ENCODE data around the gene ARL13A. TPM values are rescaled to one million over a fixed set of nuclear protein-coding genes. Genes with fewer than 3 reads are reported as not detected.

ARL13A gene
- total RNA-seq, 2 donors from 2014 or later, result not detected

DNA sequence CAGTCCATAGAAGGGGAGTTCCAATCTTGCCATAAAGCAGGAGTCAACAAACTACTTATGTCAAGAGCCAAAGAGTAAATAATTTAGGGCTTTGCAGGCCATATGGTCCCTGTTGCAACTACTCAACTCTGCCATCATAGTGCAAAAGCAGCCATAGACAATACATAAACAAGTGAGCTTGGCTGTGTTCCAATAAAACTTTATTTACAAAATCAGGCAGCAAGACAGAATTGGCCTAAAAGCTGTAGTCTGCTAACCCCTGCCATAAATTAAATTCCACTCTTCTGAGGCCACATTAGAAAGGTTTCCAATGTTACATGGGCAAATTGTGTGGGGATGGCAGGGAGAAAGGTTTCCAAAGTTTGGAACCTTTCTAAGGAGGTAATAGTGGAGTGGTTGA, 67.7 kb downstream of the ARL13A start:
- no peaks in the 10 kb centered on the region for H3K4me1 ChIP-seq (ENCODE audit: control insufficient read depth in 1 of 2, low read depth in 2 of 2)
- TF ChIP-seq, protein P1, sequence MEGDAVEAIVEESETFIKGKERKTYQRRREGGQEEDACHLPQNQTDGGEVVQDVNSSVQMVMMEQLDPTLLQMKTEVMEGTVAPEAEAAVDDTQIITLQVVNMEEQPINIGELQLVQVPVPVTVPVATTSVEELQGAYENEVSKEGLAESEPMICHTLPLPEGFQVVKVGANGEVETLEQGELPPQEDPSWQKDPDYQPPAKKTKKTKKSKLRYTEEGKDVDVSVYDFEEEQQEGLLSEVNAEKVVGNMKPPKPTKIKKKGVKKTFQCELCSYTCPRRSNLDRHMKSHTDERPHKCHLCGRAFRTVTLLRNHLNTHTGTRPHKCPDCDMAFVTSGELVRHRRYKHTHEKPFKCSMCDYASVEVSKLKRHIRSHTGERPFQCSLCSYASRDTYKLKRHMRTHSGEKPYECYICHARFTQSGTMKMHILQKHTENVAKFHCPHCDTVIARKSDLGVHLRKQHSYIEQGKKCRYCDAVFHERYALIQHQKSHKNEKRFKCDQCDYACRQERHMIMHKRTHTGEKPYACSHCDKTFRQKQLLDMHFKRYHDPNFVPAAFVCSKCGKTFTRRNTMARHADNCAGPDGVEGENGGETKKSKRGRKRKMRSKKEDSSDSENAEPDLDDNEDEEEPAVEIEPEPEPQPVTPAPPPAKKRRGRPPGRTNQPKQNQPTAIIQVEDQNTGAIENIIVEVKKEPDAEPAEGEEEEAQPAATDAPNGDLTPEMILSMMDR (IDR thresholded peaks at IDR 0.05), result no peak
- no peak for ATAC-seq (ENCODE audit: insufficient number of reproducible peaks, low FRiP score, low read depth)

DNA sequence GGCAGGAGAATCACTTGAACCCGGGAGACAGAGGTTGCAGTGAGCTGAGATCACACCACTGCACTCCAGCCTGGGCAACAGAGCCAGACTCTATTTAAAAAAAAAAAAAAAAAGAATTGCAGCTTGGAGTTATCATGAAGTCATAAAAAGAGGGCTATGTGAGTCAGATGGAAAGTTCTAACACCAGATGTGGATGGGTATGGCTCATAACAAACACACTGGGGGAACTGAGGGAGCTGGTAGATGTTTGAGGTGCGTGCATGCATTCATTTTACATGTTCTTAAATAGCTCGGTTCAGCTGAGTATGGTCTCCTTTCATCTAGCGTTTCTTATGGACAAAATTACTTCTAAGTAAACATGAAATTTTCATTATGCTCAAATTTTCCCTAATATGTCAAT, 70.7 kb downstream of the ARL13A start:
- no peak for ATAC-seq (ENCODE audit: insufficient number of reproducible peaks, low FRiP score, low read depth)
- Histone ChIP-seq H3K36me3 (peaks cover 2% of the 10 kb centered on the region), H3K27ac (no peak overlapping the region), H3K4me3 (no peak overlapping the region), H3K27me3 (replicated peaks; ENCODE audit: insufficient read depth) (no peaks in the 10 kb centered on the region), H3K9me3 (no peaks in the 10 kb centered on the region), H3K4me1 (ENCODE audit: control insufficient read depth in 1 of 2, low read depth in 2 of 2) (no peaks in the 10 kb centered on the region)
- no peak for DNase-seq (ENCODE audit: low spot score)
- TF ChIP-seq, protein P1 (IDR thresholded peaks at IDR 0.05), result no peak

More for the DNA sequence above, 67.7 kb downstream of the ARL13A start:
- H3K27ac ChIP-seq, result no peak overlapping the region
- no peak for DNase-seq (ENCODE audit: low spot score)
- no peak overlapping the region for H3K4me3 ChIP-seq
- peaks cover 6% of the 10 kb centered on the region for H3K36me3 ChIP-seq
- H3K9me3 ChIP-seq, result no peaks in the 10 kb centered on the region
- H3K27me3 ChIP-seq (replicated peaks; ENCODE audit: insufficient read depth), result no peaks in the 10 kb centered on the region

Other genes starting within 250 kb of the ARL13A start
- 10 to 100 TPM; 13.1 to 13.5 TPM for gene SYTL4, start 237.6 kb upstream of the ARL13A start, total RNA-seq
- 1 to 10 TPM; 7.2 to 9.2 TPM for gene CSTF2, start 149.3 kb upstream of the ARL13A start, total RNA-seq
- gene NOX1, start 95.3 kb upstream of the ARL13A start, total RNA-seq, result not detected
- gene XKRX, start 40.8 kb upstream of the ARL13A start, total RNA-seq, result 1 to 10 TPM in 1 of 2 donors, under 1 TPM in 1; 0.14 to 1.6 TPM
- 10 to 100 TPM; 16.1 to 20.5 TPM for gene TRMT2B, start 82.4 kb downstream of the ARL13A start, total RNA-seq
- 1 to 10 TPM in 1 of 2 donors, under 1 TPM in 1; 0.68 to 7.7 TPM for gene TMEM35A, start 109.2 kb downstream of the ARL13A start, total RNA-seq
- 1 to 10 TPM; 2.2 to 2.4 TPM for gene CENPI, start 128.5 kb downstream of the ARL13A start, total RNA-seq